Activated T-helper 2 cell treated with anti-CD3 and anti-CD28 coated beads, Interferon-gamma antibody, Interleukin-2, Interleukin-4, amounts not matched to agents 10 μg/mL and 5 μg/mL and 100 μg/mL, durations not matched to agents 14 hours and 24 hours and 36 hours (primary cell): Measurements from ENCODE around the gene EOGT. TPM values are rescaled to one million over a fixed set of nuclear protein-coding genes. Genes with fewer than 3 reads are reported as not detected.

Experiments
- DNase-seq: peaks from one replicate; pipeline ENCODE4 v3.0.0; 2021; ENCODE audit warnings: low spot score
- H3K27ac Mint-ChIP-seq: one replicate; pipeline ENCODE4 v1.8.0; 2021; ENCODE audit warnings: mixed read lengths
- H3K27me3 Mint-ChIP-seq: one replicate; pipeline ENCODE4 v1.8.0; 2021; ENCODE audit warnings: low read depth, mixed read lengths
- H3K36me3 Mint-ChIP-seq: one replicate; pipeline ENCODE4 v1.8.0; 2021; ENCODE audit warnings: low read depth, mixed read lengths
- H3K4me1 Mint-ChIP-seq: one replicate; pipeline ENCODE4 v1.8.0; 2021; ENCODE audit warnings: low read depth, mixed read lengths
- H3K4me3 Mint-ChIP-seq: one replicate; pipeline ENCODE4 v1.8.0; 2021; ENCODE audit warnings: low read depth, mild to moderate bottlenecking, moderate library complexity, mixed read lengths
- H3K9me3 Mint-ChIP-seq: one replicate; pipeline ENCODE4 v1.8.0; 2021; ENCODE audit warnings: mixed read lengths
- intact Hi-C: fragments of 100-400 bp; cut with micrococcal nuclease; formaldehyde crosslinking; loops from one replicate; pipeline ENCODE4 v1.15.1; 2023
- total RNA-seq: library from RNA; stranded (reverse); gene quantifications from 2 replicates; pipeline ENCODE4 v1.2.3, GENCODE V29; 2022

EOGT gene
- total RNA-seq, 1 donor from 2014 or later = 15.4 TPM

GRCh38 chr3:68974711-68975110 is 38.8 kb downstream of the EOGT start:
- peaks cover 6% of the 10 kb centered on the region for H3K27me3 Mint-ChIP-seq
- H3K36me3 Mint-ChIP-seq = peaks cover 15% of the 10 kb centered on the region
- no peak for DNase-seq
- intact Hi-C loops = no loop called here
- no peaks in the 10 kb centered on the region for H3K9me3 Mint-ChIP-seq
- H3K4me3 Mint-ChIP-seq = no peak overlapping the region
- no peaks in the 10 kb centered on the region for H3K4me1 Mint-ChIP-seq
- no peak overlapping the region for H3K27ac Mint-ChIP-seq

GRCh38 chr3:68973639-68974038 is 39.8 kb downstream of the EOGT start:
- peaks cover 11% of the 10 kb centered on the region for H3K27me3 Mint-ChIP-seq
- no peak overlapping the region for H3K27ac Mint-ChIP-seq
- H3K9me3 Mint-ChIP-seq = no peaks in the 10 kb centered on the region
- peaks cover 11% of the 10 kb centered on the region for H3K36me3 Mint-ChIP-seq
- intact Hi-C loops = no loop called here
- H3K4me3 Mint-ChIP-seq = no peak overlapping the region
- DNase-seq = no peak
- no peaks in the 10 kb centered on the region for H3K4me1 Mint-ChIP-seq

- no peak overlapping the region for H3K4me3 Mint-ChIP-seq
- no peaks in the 10 kb centered on the region for H3K9me3 Mint-ChIP-seq
- H3K27ac Mint-ChIP-seq = no peak overlapping the region
- peaks cover 5% of the 10 kb centered on the region for H3K36me3 Mint-ChIP-seq
- no peaks in the 10 kb centered on the region for H3K4me1 Mint-ChIP-seq
- intact Hi-C loops = no loop called here
- peaks cover 12% of the 10 kb centered on the region for H3K27me3 Mint-ChIP-seq
- no peak for DNase-seq
Measured at GRCh38 chr3:68972358-68972979, 41.0 kb downstream of the EOGT start.

GRCh38 chr3:68964694-68965093 is 48.8 kb downstream of the EOGT start:
- DNase-seq = no peak
- intact Hi-C loops = no loop called here
- H3K9me3 Mint-ChIP-seq = no peaks in the 10 kb centered on the region
- H3K4me1 Mint-ChIP-seq = no peaks in the 10 kb centered on the region
- peaks cover 27% of the 10 kb centered on the region for H3K27me3 Mint-ChIP-seq
- no peaks in the 10 kb centered on the region for H3K36me3 Mint-ChIP-seq
- no peak overlapping the region for H3K27ac Mint-ChIP-seq
- H3K4me3 Mint-ChIP-seq = no peak overlapping the region

GRCh38 chr3:68963891-68964290 is 49.6 kb downstream of the EOGT start:
- intact Hi-C loops = no loop called here
- peaks cover 27% of the 10 kb centered on the region for H3K27me3 Mint-ChIP-seq

GRCh38 chr3:68963376-68963775 is 50.1 kb downstream of the EOGT start:
- H3K4me3 Mint-ChIP-seq = no peak overlapping the region
- no peaks in the 10 kb centered on the region for H3K36me3 Mint-ChIP-seq
- no peak for DNase-seq
- no peaks in the 10 kb centered on the region for H3K9me3 Mint-ChIP-seq
- no peaks in the 10 kb centered on the region for H3K4me1 Mint-ChIP-seq
- H3K27me3 Mint-ChIP-seq = peaks cover 25% of the 10 kb centered on the region
- intact Hi-C loops = no loop called here
- H3K27ac Mint-ChIP-seq = no peak overlapping the region

More at GRCh38 chr3:68963891-68964290, 49.6 kb downstream of the EOGT start:
- Mint-ChIP-seq H3K4me1 (no peaks in the 10 kb centered on the region), H3K4me3 (no peak overlapping the region), H3K9me3 (no peaks in the 10 kb centered on the region), H3K27ac (no peak overlapping the region), H3K36me3 (no peaks in the 10 kb centered on the region)
- DNase-seq = no peak

- Mint-ChIP-seq H3K4me1 (no peaks in the 10 kb centered on the region), H3K27me3 (peaks cover 36% of the 10 kb centered on the region), H3K36me3 (no peaks in the 10 kb centered on the region), H3K27ac (no peak overlapping the region), H3K9me3 (no peaks in the 10 kb centered on the region), H3K4me3 (no peak overlapping the region)
- DNase-seq = no peak
- intact Hi-C loops = no loop called here
Measured at GRCh38 chr3:68958932-68959331, 54.6 kb downstream of the EOGT start.

- Mint-ChIP-seq H3K36me3 (no peaks in the 10 kb centered on the region), H3K9me3 (no peaks in the 10 kb centered on the region), H3K27ac (no peak overlapping the region), H3K4me1 (no peaks in the 10 kb centered on the region), H3K4me3 (no peak overlapping the region), H3K27me3 (peaks cover 32% of the 10 kb centered on the region)
- intact Hi-C loops = no loop called here
- no peak for DNase-seq
Measured at GRCh38 chr3:68957895-68958294, 55.6 kb downstream of the EOGT start.

- no peaks in the 10 kb centered on the region for H3K9me3 Mint-ChIP-seq
- no peaks in the 10 kb centered on the region for H3K4me1 Mint-ChIP-seq
- H3K27me3 Mint-ChIP-seq = peaks cover 25% of the 10 kb centered on the region
- H3K36me3 Mint-ChIP-seq = no peaks in the 10 kb centered on the region
- H3K27ac Mint-ChIP-seq = no peak overlapping the region
- DNase-seq = no peak
- intact Hi-C loops = no loop called here
- H3K4me3 Mint-ChIP-seq = no peak overlapping the region
Measured at GRCh38 chr3:68953816-68954444, 59.6 kb downstream of the EOGT start.

GRCh38 chr3:68945225-68945624 is 68.3 kb downstream of the EOGT start:
- Mint-ChIP-seq H3K4me3 (no peak overlapping the region), H3K9me3 (no peaks in the 10 kb centered on the region), H3K36me3 (no peaks in the 10 kb centered on the region), H3K27ac (no peak overlapping the region), H3K27me3 (peaks cover 18% of the 10 kb centered on the region), H3K4me1 (no peaks in the 10 kb centered on the region)
- intact Hi-C loops = no loop called here
- DNase-seq = no peak

- H3K27ac Mint-ChIP-seq = no peak overlapping the region
- intact Hi-C loops = no loop called here
- no peak for DNase-seq
- no peaks in the 10 kb centered on the region for H3K9me3 Mint-ChIP-seq
- no peaks in the 10 kb centered on the region for H3K4me1 Mint-ChIP-seq
- H3K36me3 Mint-ChIP-seq = no peaks in the 10 kb centered on the region
- H3K27me3 Mint-ChIP-seq = peaks cover 22% of the 10 kb centered on the region
- H3K4me3 Mint-ChIP-seq = no peak overlapping the region
Measured at GRCh38 chr3:68943753-68944500, 69.6 kb downstream of the EOGT start.

- Mint-ChIP-seq H3K4me1 (peaks cover 8% of the 10 kb centered on the region), H3K4me3 (no peak overlapping the region), H3K27ac (no peak overlapping the region), H3K9me3 (no peaks in the 10 kb centered on the region), H3K36me3 (no peaks in the 10 kb centered on the region), H3K27me3 (peaks cover 25% of the 10 kb centered on the region)
- DNase-seq = no peak
- intact Hi-C loops = no loop called here
Measured at GRCh38 chr3:68941055-68941454, 72.4 kb downstream of the EOGT start.

- peaks cover 47% of the 10 kb centered on the region for H3K27me3 Mint-ChIP-seq
- DNase-seq = no peak
- intact Hi-C loops = no loop called here
- no peaks in the 10 kb centered on the region for H3K36me3 Mint-ChIP-seq
- no peaks in the 10 kb centered on the region for H3K9me3 Mint-ChIP-seq
- H3K27ac Mint-ChIP-seq = no peak overlapping the region
- peaks cover 8% of the 10 kb centered on the region for H3K4me1 Mint-ChIP-seq
- H3K4me3 Mint-ChIP-seq = no peak overlapping the region
Measured at GRCh38 chr3:68936856-68937255, 76.6 kb downstream of the EOGT start.
